GM19240 (cell line): ENCODE results near the gene KLK14.
A peak's percentile ranks its signal among the peaks of the same experiment; 100 is the strongest.

Experiments used
- DNase-seq: peaks from one replicate; pipeline ENCODE4 v3.0.0; 2011; ENCODE audit warnings: low spot score; ENCODE audit not compliant: insufficient read length

The KLK14 gene

GRCh38 chr19:51108066-51108804, 25.5 kb upstream of the KLK14 start, which contains the start of gene CTU1:
Gene CTU1, minus strand, starts transcription at chr19:51108409. Its CDS starts 3,840 bp downstream, at chr19:51104569.
- DNase-seq = peak; percentile 99

GRCh38 chr19:51107406-51108065, 24.8 kb upstream of the KLK14 start:
- DNase-seq = peak; percentile 40

GRCh38 chr19:51103926-51104341, 21.2 kb upstream of the KLK14 start:
- DNase-seq = no peak

- DNase-seq = no peak
Measured at GRCh38 chr19:51102991-51103390, 20.3 kb upstream of the KLK14 start.

DNA sequence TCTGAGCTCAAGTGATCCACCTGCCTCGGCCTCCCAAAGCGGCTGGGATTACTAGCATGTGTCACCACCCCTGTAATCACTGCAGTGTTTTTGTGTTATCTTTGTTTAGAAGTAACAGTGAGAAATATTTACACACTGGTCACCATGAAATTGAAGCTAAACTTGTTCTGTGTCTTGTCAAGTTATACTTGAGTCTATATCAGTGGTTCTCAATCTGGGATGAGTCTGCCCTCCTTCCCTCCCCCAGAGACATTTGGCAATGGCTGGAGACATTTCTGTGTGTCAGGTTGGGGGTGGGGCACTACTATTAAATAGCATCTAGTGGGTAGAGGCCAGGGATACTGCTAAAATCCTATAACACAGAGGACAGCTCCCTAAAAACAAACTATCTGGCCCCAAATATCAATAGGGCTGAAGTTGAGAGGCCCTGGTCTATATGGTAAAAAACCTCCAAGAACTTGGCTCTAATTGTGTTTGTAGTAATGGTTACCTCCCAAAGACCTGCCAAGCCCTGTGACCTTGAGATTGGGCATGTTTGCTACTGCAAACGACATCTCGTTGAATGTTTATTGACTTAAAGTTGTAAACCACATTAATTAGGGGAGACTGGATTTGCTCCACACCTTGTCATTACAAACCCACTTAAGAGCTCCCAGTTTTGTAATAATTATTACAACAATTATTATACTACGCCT, 18.6 kb upstream of the KLK14 start:
- no peak for DNase-seq

DNA sequence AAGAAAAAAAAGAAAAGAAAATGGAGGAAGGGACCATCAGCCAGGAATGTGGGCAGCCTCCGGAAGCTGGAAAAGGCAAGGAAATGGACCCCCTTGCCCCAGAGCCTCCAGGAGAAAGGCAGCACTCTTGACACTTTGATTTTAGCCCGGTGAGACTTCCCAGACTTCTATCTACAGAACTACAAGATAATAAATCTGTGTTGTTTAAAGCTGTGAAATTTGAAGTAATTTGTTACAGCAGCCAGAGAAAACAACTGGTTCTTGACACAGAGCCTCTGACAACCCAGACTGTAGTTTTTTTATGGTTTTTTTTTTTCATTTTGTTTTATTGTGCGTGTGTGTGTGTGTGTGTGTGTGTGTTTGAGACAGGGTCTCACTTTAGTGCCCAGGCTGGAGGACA, 17.9 kb upstream of the KLK14 start:
- no peak for DNase-seq

GRCh38 chr19:51099047-51099382, 16.3 kb upstream of the KLK14 start:
- no peak for DNase-seq

GRCh38 chr19:51098365-51099046, 15.8 kb upstream of the KLK14 start:
- DNase-seq = no peak

- DNase-seq = no peak
Measured at GRCh38 chr19:51097796-51098195, 15.1 kb upstream of the KLK14 start.

- DNase-seq = peak; percentile 93
Measured at GRCh38 chr19:51097166-51097738, 14.6 kb upstream of the KLK14 start.

DNA sequence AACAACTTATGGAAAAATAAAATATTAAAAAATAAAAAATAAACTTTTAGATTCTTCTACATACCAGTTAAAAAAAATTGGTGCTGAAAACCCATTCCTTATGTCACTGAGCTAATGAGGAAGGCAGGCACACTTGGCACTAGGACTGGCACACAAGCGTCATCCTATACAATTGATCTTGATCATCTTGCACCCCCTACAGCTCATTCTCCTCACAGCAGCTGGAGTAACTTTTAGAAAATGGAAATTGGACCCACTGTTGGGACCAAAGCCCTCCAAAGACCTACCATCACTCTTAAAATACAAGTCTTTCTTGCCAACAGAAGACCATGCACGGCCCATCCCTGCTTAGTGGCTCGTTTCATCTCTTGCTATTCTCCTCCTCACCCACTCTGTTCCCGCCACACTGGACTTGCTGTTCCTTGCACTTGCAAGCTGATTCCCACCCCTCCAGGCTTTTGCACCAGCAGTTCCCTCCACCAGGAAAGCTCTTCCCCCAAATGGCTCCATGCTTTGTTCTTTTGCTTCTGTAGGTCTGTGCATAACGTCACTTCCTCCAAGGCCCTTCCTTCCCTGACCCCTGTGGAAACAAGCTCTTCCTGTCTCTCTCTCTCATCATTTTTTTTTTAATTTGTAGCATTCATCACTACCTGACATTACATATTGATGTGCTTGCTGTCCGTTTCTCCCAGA, 13.9 kb upstream of the KLK14 start:
- DNase-seq = no peak

DNA sequence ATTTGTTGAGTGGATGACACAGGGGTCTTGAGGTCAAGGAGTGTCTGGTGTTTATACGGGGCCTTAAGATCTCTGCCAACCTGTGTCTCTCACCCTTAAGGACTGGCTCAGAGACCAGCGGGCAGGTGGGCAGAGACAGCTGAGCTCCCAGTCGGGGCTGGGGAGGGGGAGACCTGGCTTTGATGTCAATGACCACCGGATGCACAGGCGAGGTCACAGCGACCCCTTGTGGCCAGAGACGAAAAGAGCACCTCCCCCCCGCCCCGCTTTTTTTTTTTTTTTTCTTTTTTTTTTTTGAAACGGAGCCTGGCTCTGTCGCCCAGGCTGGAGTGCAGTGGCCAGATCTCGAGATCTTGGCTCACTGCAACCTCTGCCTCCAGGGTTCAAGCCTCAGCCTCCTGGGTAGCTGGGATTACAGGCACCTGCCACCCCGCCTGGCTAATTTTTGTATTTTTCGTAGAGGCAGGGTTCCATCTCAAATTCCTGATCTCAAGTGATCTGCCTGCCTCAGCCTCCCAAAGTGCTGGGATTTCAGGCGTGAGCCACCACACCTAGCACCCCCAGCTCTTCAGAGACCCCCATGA, 12.1 kb upstream of the KLK14 start:
- peak; percentile 51 for DNase-seq

DNA sequence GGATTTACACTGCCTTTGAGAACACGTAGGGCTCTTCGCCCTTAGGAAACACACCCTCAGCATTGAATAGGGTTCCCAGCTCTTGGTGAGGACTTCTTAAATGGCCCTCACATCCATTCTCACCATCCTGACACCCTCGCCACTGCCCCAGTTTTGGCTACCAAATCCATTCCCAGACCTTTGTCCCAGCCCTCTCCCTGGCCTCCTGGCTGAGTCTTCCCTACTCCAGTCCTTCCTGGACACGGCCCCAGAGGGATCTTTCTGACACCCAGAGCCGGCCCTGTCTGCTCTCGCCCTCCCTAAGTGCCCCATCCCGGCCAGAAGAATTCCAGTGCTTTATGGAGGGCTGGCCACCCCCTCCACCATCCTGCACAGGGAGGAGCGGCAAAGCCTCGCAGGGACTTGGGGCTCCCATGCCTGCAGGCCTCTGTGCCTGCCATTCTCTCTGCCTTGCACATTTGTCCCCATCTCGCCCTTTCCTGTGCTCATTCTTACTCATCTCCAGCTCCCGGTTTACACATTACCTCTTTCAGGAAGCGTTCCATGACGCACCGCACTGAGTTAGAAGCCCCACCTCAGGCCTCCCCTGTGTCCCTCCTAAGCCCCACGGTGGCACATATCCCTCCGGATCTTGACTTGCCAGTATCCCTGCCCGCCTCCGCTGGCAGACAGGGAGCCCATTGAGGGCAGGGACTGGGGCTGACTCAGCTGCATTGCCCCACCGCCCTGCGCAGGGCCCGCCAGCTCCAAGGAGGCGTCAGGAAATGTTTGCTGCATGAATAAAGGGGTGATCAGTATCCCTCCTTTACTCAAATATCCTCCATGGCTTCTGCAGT, 11.0 kb upstream of the KLK14 start:
- DNase-seq = no peak

DNA sequence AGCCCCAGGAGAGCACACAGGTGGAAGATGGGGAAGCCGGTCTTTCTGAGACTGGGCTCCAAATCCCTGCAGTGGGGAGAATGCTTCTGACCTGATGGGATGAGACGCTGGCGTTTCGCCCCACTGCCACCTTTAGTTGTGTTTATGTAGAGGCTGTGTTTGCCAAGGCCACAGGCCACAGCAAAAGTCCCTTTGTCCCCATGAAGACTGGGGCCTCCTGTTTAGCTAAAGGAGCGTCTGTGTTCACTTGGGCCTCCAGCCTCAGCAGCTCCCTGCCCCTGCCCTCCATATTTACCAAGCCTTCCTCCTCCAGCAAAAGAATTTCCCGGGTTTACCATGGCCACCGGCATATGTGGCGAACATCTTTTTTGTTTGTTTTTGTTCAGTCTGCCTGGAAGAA, 10.4 kb upstream of the KLK14 start:
- DNase-seq = no peak

GRCh38 chr19:51091895-51092873, 9.5 kb upstream of the KLK14 start:
- DNase-seq = no peak

DNA sequence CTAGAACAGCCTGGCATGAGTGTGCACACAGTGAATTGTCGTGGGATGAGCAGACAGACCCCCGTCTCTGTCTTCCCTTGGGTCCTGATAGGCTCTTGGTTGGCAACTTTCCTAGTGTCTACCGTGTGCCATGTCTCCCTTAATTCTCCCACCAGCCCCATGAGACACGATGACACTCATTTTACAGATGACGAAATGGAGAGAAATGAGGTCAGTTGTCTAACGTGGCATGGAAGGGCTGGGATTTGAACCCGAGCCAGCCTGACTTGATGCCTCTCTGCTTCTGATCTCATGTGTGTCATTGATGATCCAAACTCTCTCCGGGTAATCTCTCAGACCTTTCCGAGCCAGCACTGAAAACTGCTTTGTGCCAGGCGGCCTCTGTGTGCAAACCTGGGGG, 8.4 kb upstream of the KLK14 start:
- DNase-seq = no peak

DNA sequence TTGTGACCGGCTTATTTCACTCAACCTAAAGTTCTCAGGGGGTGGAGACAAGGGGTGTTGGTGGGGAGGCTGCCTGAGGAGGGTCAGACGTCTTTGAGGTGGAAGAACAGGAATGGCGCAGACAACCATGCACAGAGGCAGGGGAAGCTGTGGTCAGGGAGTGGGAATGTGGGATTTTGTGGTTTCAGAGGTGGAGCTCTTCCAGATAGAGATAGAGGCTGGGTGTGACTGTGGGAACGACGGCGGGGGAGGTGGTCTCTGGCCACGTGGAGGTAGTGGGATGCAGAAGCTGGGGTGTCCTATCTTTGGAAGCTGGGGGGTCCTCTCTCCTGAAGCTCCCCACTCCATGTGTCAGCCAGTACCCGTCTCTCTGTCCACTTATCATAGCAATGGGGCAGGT, 7.8 kb upstream of the KLK14 start:
- no peak for DNase-seq

DNA sequence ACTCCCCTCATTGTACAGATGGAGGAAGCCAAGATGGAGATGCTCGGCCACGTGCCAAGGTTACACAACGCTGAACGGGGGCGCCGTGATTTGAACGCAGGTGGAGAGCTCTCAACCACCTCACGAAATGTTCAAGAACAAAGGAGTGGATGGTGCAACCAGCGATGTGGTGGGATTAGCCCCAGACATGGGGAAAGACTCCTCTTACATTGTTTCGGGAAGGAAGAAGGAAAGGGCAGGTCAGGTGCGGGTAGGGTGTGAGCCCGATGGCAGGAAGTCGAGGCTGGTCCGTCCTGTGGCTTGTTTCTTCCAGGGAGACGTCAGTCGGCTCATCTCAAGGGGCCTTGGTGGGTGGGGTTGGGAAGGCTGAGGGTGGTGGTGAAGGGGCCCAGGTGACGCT, 7.1 kb upstream of the KLK14 start:
- no peak for DNase-seq
